Measurements from ENCODE around the gene TARDBP.
A peak's percentile ranks its signal among the peaks of the same experiment; 100 is the strongest.
"Not testable (repeated sequence)": the region's sequence is repeated elsewhere in the genome, so short reads cannot be mapped to it uniquely, and the experiment has no call there.

The TARDBP gene

GRCh38 chr1:11061652-11062365 is 49.4 kb downstream of the TARDBP start:
- DNase-seq: no peak

DNA sequence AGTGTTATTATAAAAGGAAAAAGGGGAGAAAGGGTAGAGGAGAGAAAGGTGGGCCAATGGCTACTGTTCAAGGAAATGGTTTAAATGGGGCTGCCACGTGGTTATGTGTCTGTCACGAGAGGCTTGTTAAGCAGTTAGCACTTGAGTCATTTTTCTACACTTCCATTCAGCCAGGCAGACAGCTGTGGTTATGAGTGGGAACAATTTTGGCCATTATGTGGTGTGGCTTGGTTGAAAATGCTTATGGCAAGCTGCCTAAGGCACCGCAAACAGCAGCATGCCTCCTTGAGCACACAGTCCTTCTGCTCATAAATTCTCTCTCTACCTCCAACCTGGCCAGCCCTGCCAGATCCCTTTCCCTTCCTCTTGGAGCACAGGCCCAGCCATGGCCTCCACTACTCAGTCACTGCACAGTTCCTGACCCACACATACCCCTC is 50.5 kb downstream of the TARDBP start:
- DNase-seq: peak; percentile 15

- not testable (repeated sequence) for DNase-seq
Observed at GRCh38 chr1:11063937-11064537, 51.6 kb downstream of the TARDBP start.

DNA sequence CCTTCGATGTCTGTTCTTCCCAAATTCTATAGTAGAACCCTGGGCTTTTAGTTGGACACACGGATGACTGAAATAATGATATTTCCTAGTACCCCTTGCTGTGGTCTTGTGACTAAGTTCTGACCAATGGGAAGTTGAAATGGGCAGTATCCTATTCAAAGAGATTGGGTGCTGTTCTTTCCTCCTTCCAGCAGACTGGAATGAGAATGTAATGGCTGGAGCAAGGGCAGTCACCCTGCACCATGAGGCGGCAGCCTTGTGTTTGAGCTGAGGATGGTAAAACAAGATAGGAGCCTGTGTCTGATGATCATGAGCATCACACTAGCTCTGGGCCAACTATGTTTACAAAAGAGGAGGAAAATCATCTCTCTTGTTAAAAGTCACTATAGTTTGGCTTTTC is 52.5 kb downstream of the TARDBP start:
- DNase-seq: no peak

- no peak for DNase-seq
Observed at GRCh38 chr1:11065796-11066195, 53.3 kb downstream of the TARDBP start.

- DNase-seq: no peak
Observed at GRCh38 chr1:11067716-11068599, 55.5 kb downstream of the TARDBP start.

- no peak for DNase-seq
Observed at GRCh38 chr1:11068600-11069473, 56.4 kb downstream of the TARDBP start.

- DNase-seq: no peak
Observed at GRCh38 chr1:11070876-11071275, 58.4 kb downstream of the TARDBP start.

DNA sequence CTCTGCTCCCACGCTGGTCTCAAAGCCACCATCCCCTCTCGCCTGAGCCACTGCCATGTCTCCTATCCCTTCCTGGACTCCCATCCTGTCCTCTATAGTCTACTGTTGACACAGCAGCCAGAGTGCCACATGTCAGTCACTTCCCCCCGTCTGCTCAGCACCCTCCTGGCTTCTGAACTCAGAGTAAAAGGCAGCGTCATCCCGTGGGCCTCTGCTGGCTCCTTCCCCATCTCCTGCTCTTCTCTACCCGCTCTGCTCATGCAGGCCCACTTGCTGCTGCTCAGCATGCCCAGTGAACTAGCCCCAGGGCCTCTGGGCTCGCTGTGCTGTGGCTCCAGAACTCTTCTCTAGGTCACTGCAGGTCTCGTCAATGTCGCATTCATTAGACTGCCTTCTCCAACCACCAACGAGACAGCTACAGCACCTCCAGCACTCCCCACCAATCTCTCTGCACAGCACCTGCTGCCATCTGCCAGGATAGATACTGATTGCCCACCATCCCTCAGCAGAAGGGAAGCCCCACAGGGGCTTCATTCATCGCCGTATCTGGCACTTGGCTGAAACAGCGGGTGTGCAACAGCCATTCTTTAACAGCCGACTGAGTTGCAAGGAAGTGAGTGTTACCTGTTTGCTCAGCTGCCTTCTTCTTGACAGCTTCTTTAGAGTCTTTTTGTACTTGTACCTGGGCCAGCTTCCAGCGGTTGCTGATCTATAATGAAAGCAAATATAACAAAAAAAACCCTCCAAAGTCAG is 59.2 kb downstream of the TARDBP start:
- no peak for DNase-seq

DNA sequence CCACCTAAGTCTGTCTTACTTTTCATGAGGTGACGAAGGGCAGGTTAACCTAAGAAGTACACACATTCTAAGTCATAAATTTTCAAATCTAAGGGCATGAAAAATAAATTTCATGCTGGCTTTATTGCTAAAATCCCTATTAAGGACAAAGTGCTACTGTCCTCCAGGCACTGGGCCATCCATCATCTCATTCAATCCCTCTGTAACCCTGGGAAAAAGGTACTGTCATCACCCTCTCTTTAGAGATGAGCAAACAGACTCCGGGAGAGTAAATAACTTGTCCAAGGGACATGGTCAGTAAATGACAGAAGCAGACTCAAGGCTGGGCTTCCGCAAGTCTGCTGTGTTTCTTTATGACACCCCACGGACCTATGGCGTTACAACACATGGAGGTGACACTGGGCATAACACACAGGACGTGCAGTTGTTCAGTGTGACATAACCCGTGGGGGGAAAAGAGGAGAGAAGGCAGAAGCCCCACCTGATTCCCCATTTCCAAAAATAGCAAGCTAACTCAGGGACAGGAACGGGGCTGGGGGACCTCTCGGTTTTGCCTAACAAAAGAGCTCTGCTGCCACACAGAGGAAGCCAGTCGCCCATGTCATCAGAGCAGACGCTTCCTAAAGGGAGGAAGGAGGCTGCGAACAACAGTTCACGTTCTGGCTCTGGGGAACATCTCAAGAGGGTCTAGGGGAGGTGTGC is 59.9 kb downstream of the TARDBP start:
- DNase-seq: no peak

- DNase-seq: not testable (repeated sequence)
Observed at GRCh38 chr1:11073398-11073797, 60.9 kb downstream of the TARDBP start.
